LHCN-M2 (cell line): ENCODE measurements around the gene PRICKLE3. TPM values are rescaled to one million over a fixed set of nuclear protein-coding genes. Genes with fewer than 3 reads are reported as not detected.

Experiments used
- DNase-seq: peaks from one replicate; pipeline ENCODE4 v3.0.0-alpha.2; 2012; ENCODE audit warnings: low read depth
- total RNA-seq: library from RNA; depleted of rRNA; stranded (reverse); fragments of >200 nt; gene quantifications from 2 replicates; pipeline ENCODE4 v1.2.3, GENCODE V29; 2014

Gene PRICKLE3
- total RNA-seq, 1 experiment from 2014 or later: 8.5 TPM

GRCh38 chrX:49208399-49208798, 22.2 kb upstream of the PRICKLE3 start:
- no peak for DNase-seq

GRCh38 chrX:49206543-49206942, 20.4 kb upstream of the PRICKLE3 start:
- no peak for DNase-seq

- DNase-seq: no peak
Measured at GRCh38 chrX:49205443-49205842, 19.3 kb upstream of the PRICKLE3 start.

GRCh38 chrX:49204709-49205108, 18.5 kb upstream of the PRICKLE3 start:
- DNase-seq: no peak

- DNase-seq: no peak
Measured at GRCh38 chrX:49204017-49204416, 17.8 kb upstream of the PRICKLE3 start.

GRCh38 chrX:49203536-49203935, 17.4 kb upstream of the PRICKLE3 start:
- no peak for DNase-seq

GRCh38 chrX:49202022-49202421, 15.8 kb upstream of the PRICKLE3 start:
- DNase-seq: no peak

GRCh38 chrX:49199906-49200771, 14.0 kb upstream of the PRICKLE3 start, which contains the start of gene SYP:
TSS of gene SYP (minus strand) at chrX:49200193. CDS start at chrX:49200186, 7 bp downstream.
- peak; percentile 73 for DNase-seq

- no peak for DNase-seq
Measured at GRCh38 chrX:49199315-49199595, 13.1 kb upstream of the PRICKLE3 start.

GRCh38 chrX:49198540-49199314, 12.6 kb upstream of the PRICKLE3 start:
- DNase-seq: no peak

GRCh38 chrX:49197543-49198087, 11.4 kb upstream of the PRICKLE3 start:
- no peak for DNase-seq

- no peak for DNase-seq
Measured at GRCh38 chrX:49193542-49193964, 7.4 kb upstream of the PRICKLE3 start.

GRCh38 chrX:49192722-49193328, 6.7 kb upstream of the PRICKLE3 start:
- no peak for DNase-seq

GRCh38 chrX:49191574-49192011, 5.4 kb upstream of the PRICKLE3 start:
- DNase-seq: no peak

GRCh38 chrX:49190821-49191573, 4.8 kb upstream of the PRICKLE3 start:
- DNase-seq: peak; percentile 98

- DNase-seq: no peak
Measured at GRCh38 chrX:49189606-49190005, 3.4 kb upstream of the PRICKLE3 start.

GRCh38 chrX:49188468-49189076, 2.4 kb upstream of the PRICKLE3 start:
- no peak for DNase-seq

- no peak for DNase-seq
Measured at GRCh38 chrX:49187526-49187925, 1.4 kb upstream of the PRICKLE3 start.

- DNase-seq: no peak
Measured at GRCh38 chrX:49187028-49187394, 838 bp upstream of the PRICKLE3 start.

GRCh38 chrX:49184294-49185281, 1.6 kb downstream of the PRICKLE3 start:
- peak; percentile 73 for DNase-seq
